Measurements from ENCODE around the gene RNF114. TPM values are rescaled to one million over a fixed set of nuclear protein-coding genes. Genes with fewer than 3 reads are reported as not detected.

Gene RNF114
- polyA plus RNA-seq, 1 donor (not counting 4 experiments of a cell fraction or from before 2014, with no cell fraction given) = 58.4 TPM

GRCh38 chr20:49908258-49908565 is 28.0 kb upstream of the RNF114 start:
- Histone ChIP-seq H3K27me3 (ENCODE audit: control insufficient read depth, extremely low read depth, insufficient read depth, low read length) (no peaks in the 10 kb centered on the region), H3K27ac (ENCODE audit: control insufficient read depth, insufficient read depth, low read length) (no peak overlapping the region), H3K4me2 (ENCODE audit: control insufficient read depth, extremely low read depth, insufficient read depth, low read depth, low read length) (no peak overlapping the region), H3K9me1 (ENCODE audit: control insufficient read depth, extremely low read depth, insufficient read depth, low read length) (no peaks in the 10 kb centered on the region), H3K9ac (ENCODE audit: control insufficient read depth, extremely low read depth, insufficient read depth, low read length) (no peak overlapping the region), H2AFZ (ENCODE audit: control insufficient read depth, low read length) (no peak overlapping the region), H4K20me1 (ENCODE audit: control insufficient read depth, extremely low read depth, insufficient read depth, low read length) (peaks cover 6% of the 10 kb centered on the region), H3K4me1 (ENCODE audit: control insufficient read depth, extremely low read depth, insufficient read depth, low read length) (no peaks in the 10 kb centered on the region), H3K36me3 (ENCODE audit: control insufficient read depth in 2 of 2, extremely low read depth in 1 of 2, insufficient read depth in 2 of 2, low read length in 2 of 2) (peaks cover 23 to 33% of the 10 kb centered on the region in 2 experiments), H3K9me3 (ENCODE audit: control insufficient read depth, low read depth, low read length) (no peaks in the 10 kb centered on the region), H3K79me2 (ENCODE audit: control insufficient read depth, insufficient read depth, low read length) (peaks cover 44% of the 10 kb centered on the region), H3K4me3 (ENCODE audit: control insufficient read depth in 2 of 3, extremely low read depth in 1 of 3, insufficient read depth in 2 of 3, low read depth in 1 of 3, low read length in 3 of 3) (no peak overlapping the region)
- DNase-seq (ENCODE audit: low read depth, low spot score) (no peak), FAIRE-seq (no peak)
- dilution Hi-C loops (cut with MboI; ENCODE audit: extremely low pct_ligation_motif_present, low sequenced_read_pairs) = no loop called here
- TF ChIP-seq EZH2 (IDR thresholded peaks at IDR 0.05; ENCODE audit: low read length) (no peak), CTCF (optimal IDR thresholded peaks at IDR 0.05 in 1 of 3, IDR thresholded peaks at IDR 0.05 in 1 of 3, conservative IDR thresholded peaks at IDR 0.05 in 1 of 3; ENCODE audit: extremely low read depth in 1 of 3, insufficient read depth in 2 of 3, low read length in 3 of 3) (no peak)

GRCh38 chr20:49909499-49910339 is 26.5 kb upstream of the RNF114 start:
- Histone ChIP-seq H3K27ac (ENCODE audit: control insufficient read depth, insufficient read depth, low read length) (no peak overlapping the region), H2AFZ (ENCODE audit: control insufficient read depth, low read length) (no peak overlapping the region), H4K20me1 (ENCODE audit: control insufficient read depth, extremely low read depth, insufficient read depth, low read length) (peaks cover 3% of the 10 kb centered on the region), H3K9ac (ENCODE audit: control insufficient read depth, extremely low read depth, insufficient read depth, low read length) (no peak overlapping the region), H3K79me2 (ENCODE audit: control insufficient read depth, insufficient read depth, low read length) (peaks cover 59% of the 10 kb centered on the region), H3K4me1 (ENCODE audit: control insufficient read depth, extremely low read depth, insufficient read depth, low read length) (peaks cover 9% of the 10 kb centered on the region), H3K4me2 (ENCODE audit: control insufficient read depth, extremely low read depth, insufficient read depth, low read depth, low read length) (no peak overlapping the region), H3K36me3 (ENCODE audit: control insufficient read depth in 2 of 2, extremely low read depth in 1 of 2, insufficient read depth in 2 of 2, low read length in 2 of 2) (peaks cover 26 to 27% of the 10 kb centered on the region in 2 experiments), H3K9me3 (ENCODE audit: control insufficient read depth, low read depth, low read length) (no peaks in the 10 kb centered on the region), H3K4me3 (ENCODE audit: control insufficient read depth in 2 of 3, extremely low read depth in 1 of 3, insufficient read depth in 2 of 3, low read depth in 1 of 3, low read length in 3 of 3) (no peak overlapping the region), H3K27me3 (ENCODE audit: control insufficient read depth, extremely low read depth, insufficient read depth, low read length) (no peaks in the 10 kb centered on the region), H3K9me1 (ENCODE audit: control insufficient read depth, extremely low read depth, insufficient read depth, low read length) (peaks cover 2% of the 10 kb centered on the region)
- FAIRE-seq (no peak), DNase-seq (ENCODE audit: low read depth, low spot score) (no peak)
- dilution Hi-C loops (cut with MboI; ENCODE audit: extremely low pct_ligation_motif_present, low sequenced_read_pairs) = no loop called here
- TF ChIP-seq EZH2 (IDR thresholded peaks at IDR 0.05; ENCODE audit: low read length) = no peak
